ACHN (cell line): ENCODE results near the gene EPHB1.
A peak's percentile ranks its signal among the peaks of the same experiment; 100 is the strongest.

ENCODE experiments used
- DNase-seq: peaks from one replicate; pipeline ENCODE4 v3.0.0-alpha.2; 2015
- in situ Hi-C: cut with HindIII; loops from 2 replicates; pipeline ENCODE4 v1.10.0; 2017; ENCODE audit warnings: low sequenced_read_pairs, low pct_ligation_motif_present, low pct_unique_long_range_greater_than_20kb

EPHB1 gene

DNA sequence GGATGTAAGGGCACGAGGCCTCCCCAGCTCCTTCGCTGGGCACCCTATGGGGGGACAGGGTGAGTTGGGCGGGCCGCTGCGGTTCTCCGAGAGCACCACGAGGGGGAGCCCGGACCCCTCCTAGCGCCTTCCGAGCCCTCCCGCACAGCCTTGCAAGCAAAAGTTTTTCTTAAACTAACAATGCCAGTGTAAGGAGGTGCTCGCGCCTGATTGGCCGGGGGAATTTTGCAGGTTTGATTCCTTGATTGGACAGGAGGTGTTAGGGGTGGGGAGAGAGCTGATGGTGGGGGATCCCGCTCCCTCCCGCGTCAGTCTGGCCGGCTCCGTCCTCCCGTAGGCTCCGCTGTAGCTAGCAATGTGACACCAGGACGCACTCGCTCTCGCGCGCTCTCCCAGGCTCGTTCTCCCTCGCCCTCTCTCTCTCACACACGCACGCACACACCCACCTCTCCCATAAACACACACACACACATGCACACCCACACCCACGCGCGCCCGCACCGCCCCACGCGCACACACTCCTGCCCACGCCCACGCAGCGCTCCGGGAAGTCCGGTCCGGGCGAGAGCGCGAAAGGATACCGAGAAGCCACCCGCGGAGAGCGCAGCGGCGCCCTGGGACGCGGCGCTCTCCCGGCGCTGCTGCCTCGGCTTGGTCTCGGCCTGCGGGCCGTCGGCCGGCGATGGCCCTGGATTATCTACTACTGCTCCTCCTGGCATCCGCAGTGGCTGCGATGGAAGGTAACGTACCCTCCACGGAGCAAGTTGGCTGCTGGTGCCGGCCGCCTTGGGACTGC lies at the start of gene EPHB1:
EPHB1 (plus strand) TSS at position 311 of the 796 bp plus-strand sequence.
- in situ Hi-C loops = no loop called here
- DNase-seq = peak; percentile 96

DNA sequence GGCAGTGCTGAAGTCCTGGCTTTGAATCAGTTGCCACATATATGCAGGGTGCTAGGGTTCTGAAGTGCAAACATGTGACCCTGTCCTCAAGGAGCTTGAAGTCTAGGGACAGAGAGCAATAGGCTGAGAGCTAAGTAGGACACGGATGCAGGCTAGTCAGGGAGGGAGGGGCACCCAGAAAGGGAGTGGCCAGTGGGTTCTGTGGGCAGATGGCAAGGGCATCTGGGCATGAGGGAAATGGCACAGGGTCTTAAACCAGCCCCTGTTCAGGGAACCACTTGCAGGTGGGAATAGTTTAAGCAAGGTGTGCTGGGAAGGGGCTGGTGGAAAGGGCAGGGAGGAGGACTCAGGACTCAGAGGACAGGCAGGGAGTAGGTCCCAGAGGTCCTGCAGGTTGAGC lies 46.4 kb upstream of the EPHB1 start:
- in situ Hi-C loops = no loop called here
- no peak for DNase-seq

DNA sequence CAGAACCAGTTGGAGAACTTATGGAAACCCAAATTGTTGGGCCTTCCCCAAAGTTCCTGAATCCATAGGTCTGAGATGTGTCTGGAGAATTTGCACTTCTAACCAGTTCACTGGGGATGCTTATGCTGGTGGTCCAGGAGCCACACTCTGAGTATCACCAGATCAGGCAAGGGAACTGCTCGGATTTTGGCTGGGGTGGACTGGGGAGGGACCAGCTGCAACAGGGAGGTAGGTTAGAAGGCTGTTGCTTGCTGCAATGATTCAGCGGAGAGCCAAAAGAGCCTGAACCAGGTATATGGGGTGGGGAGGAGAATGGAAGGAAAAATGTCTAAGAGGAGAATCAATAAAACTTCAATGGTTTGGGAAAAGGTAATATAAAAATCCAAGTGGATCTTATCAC lies 45.9 kb upstream of the EPHB1 start:
- in situ Hi-C loops = no loop called here
- no peak for DNase-seq

DNA sequence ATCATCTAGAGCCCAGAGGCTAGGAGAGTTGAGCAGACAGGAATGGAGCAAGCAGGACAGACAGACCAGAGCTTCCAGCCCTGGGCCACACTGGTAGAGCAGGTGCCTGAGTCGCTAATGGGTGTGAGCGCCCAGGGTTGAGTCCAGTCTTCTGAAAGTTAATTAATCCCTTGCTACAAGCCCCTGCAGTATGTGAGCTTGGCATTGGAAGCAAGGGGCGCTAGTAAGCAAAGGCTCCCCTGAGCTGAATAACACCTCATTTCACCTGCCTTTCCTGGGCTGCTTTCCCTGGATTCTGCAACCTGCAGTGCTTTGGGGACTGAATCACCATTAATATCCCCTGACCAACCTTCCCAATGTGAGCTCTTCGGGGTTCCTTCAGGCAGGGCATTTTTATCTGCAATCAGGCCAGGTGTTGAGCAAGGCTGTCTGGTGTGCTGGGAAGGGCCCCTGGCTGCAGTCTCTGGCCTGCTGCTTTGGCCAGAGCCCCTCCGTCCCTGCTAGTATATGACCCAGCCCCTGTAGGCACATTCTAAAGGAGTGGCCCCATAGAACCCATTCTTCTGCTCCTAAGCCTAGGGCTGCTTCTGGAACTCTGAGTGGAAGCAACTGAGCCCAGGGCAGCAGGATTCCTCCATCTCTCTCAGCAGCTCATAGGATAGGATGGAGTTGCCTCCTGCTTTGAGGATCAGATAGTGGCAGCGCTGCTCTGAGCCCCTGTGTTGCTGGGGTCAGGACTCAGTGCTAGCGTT lies 45.1 kb upstream of the EPHB1 start:
- DNase-seq = no peak
- in situ Hi-C loops = no loop called here

DNA sequence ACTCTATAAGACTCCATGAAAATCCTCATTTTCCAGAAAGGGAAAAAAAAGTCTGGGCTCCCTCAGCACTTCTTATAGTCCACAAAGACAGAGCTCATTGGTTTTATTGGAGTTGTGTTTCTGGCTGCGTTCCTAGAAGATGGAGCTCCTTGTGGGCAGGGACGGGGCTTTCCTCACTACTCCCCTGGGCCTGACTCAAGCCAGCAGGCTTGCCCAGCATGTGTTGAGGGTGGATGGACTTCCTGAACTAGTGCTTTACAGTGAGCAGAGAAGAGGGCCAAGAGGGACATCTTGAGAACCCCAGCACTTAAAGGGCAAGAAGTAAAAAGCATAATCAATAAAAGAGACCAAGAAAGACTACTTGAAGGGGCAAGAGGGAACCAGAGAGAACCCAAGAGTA lies 43.2 kb upstream of the EPHB1 start:
- no peak for DNase-seq
- in situ Hi-C loops = no loop called here

DNA sequence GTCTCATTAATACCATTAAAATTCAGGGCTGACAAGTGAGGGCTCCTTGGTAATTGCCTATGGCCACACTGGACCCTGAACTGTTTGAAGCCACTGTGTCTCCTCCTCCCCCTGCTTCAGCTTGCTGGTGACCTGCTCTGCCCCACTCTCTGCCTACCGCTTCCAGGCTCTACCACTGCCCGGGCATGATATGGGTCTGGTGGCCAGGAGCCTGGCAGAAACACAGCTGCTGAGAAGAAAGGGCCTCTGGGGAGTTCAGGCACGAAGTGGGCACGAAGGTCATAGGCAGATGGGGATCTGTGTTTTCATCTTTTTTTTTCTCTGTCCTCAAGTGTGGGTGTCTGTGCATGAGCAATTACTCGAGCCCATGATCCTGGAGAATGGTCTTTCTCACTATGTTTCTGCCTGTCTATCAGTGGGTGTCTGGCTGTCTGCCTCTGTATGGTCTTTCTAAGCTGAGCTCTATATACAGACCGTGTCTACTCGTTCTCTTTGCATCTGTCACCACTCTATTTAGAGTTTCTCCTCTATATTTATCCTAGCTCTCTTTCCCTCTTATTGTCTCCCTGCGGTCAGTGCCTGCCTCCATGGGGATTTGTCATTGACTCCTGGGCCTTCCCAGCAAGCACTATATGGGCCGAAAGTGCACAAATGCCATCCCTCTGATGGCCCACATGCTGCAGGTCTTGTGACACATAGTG lies 42.1 kb upstream of the EPHB1 start:
- in situ Hi-C loops = no loop called here
- DNase-seq = no peak

DNA sequence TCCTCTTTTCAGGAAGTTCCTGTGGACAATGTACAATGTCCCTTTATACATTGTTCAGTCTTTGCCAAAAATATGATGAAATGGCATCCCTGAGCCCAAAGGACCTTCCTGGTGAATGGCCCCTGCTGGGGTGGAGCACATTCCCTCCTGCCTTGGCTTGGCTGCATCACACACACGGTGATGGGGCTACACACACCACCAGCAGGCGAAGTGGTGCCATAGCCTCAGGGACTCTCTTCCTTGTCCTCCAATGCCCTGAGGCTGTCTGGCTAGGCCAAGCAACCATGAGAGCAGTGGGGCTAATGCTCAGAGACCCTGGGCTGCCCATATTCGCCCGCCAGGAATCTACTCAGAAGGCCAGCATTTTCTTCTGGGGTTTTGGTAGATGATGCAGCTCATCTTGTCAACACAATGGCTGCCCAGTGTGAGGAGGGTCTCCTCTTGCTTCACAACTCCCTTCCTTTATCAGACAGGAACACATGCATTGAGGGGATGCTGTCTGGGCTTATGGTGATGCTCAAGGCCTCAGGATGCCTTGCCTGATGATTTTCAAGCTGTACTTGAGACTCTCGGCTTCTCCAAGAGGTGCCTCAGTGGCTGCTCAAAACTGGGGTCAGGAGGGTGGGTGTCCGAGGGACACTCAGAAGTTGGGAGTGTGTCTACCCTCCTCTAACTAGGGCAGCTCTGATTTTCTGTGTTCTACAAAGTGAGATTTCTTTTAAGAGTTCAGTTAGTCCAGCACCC lies 40.9 kb upstream of the EPHB1 start:
- no peak for DNase-seq

DNA sequence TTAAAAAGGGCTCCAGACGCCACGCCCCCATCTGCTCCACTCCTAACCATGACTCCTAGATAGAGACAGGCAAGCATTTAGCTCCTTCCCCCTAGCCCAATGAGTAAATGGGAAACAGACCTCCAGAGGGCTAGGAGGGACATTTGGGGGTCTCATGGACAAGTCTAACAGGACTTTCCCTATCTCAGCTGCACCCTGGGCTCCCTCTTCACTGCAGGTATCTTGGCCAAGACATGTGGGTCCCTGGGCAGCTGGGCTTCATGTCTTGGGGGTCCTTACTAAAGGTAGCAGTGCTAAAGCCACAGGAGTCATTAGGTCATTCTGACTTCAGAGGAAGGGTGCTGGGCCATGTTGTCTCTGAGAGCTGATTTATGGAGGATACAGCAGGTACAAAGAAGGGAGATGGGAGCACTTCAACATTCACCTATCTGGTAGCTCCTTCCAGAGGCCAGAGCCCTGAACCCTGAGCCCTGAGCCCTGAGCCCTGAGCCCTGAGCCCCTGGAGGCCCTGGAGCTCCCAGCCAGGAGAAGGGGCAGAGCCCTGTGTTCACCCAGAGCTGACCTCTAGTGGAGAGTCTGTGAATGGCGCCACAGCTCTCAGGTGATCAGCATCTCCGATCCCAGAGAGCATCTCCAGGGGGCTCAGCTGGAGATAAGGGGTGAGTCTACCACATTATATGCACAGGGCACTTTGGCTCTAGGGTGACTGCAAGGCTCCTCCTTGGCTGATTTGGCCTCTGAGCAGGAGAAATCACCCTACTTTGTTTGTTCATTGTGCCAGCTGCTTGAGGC lies 40.1 kb upstream of the EPHB1 start:
- DNase-seq = peak; percentile 44
- in situ Hi-C loops = no loop called here

More for the DNA sequence above, 40.9 kb upstream of the EPHB1 start:
- in situ Hi-C loops = no loop called here

DNA sequence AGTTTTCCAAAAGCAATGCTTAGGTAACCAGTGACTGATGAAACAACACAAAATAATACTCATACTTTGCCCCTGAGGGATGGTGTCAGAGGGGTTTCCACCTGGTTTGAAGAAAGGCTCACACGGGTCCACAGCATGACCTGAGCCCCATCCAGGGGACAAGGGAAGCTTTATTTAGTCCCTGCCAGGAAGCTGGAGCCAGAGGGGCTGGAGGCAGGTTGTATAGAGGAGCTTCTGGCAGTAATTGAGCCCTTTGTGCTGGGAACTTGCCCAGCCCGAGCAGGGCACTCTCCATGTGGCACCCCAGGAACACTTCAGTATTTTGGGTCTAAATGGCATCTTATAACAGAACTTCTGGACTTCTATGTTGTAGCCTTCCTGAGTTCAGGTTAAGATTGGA lies 39.2 kb upstream of the EPHB1 start:
- in situ Hi-C loops = no loop called here
- no peak for DNase-seq

DNA sequence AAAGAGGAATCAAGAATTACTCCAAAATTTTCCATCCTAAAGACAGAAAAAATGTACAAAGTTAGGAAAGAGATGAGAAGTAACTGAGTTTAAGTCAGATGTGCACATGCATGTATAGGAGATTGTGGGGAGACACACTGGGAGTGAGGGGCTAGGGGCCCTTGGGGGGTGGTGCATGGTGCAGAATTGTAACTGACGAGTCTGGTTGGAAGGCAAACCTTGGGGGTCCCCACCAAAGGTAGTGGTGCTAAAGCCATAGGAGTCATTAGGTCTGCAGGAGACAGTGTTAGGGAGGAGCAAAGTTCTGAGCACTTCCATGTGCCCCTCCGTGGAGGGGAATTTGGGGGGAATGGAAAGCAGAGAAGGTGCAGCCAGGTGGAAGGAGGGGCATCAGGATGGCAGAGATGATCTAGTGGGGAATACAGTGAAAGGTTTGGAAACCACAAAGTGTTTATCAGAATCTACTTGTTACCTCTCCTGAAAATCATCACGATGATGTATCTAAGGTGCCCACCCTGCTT lies 37.5 kb upstream of the EPHB1 start:
- in situ Hi-C loops = no loop called here
- no peak for DNase-seq

DNA sequence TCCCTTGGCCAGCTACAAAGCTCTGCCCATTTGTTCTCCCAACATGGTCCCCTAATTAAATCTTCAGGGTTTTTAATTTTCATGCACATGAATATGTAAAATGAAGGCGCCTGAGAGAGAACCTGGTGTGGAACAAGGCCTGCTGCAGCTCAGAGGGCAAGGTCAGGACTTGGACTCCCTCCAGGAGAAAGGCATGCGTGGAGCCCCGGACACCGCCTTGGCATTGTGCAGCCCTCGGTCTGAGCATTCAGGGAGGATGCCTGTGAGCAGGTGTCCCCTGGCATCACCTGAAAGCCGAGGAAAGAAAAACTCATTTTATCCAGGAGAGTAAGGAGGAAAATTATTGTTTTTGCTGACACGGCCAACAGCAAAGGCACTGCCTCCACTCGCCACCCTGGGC lies 33.8 kb upstream of the EPHB1 start:
- DNase-seq = no peak
- in situ Hi-C loops = no loop called here

DNA sequence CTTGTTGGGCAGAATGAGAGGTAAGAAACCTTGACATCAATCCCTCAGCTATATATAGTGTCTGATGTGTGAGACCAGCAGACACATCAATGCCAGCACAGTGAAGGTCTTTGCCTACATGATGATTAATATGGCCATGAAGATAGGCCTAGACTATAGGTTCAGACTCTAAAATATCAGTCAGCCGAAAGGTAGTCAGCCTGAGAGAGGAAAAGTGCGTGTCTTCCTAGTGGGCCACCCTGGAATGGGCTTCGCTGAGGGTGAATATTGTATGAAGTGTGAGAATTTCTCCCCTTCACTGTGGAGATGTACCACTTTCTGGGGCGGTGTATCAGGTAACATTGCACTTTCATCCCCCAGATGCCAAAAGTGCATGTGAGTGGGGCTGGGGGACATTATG lies 33.0 kb upstream of the EPHB1 start:
- in situ Hi-C loops = no loop called here

DNA sequence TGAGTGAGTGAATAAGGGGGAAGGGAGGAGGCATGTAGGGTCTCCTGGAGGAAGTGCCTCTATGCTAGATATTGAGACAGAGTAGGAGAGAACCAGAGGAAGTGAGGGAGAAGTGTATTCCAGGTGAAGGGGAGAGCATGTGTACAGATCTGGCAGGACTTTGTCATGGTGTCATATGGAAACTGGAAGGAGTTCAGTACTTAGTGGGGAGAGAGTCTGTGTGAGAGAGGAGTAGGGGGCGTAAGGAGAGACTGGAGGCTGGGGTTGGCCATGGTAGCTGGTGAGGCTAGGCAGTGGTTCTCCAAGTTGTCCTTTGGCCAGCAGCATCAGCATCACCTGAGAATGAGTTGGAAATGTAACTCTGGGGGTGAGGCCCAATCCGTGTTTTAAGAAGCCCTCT lies 29.6 kb upstream of the EPHB1 start:
- no peak for DNase-seq
- in situ Hi-C loops = no loop called here

More for the DNA sequence above, 33.0 kb upstream of the EPHB1 start:
- no peak for DNase-seq

DNA sequence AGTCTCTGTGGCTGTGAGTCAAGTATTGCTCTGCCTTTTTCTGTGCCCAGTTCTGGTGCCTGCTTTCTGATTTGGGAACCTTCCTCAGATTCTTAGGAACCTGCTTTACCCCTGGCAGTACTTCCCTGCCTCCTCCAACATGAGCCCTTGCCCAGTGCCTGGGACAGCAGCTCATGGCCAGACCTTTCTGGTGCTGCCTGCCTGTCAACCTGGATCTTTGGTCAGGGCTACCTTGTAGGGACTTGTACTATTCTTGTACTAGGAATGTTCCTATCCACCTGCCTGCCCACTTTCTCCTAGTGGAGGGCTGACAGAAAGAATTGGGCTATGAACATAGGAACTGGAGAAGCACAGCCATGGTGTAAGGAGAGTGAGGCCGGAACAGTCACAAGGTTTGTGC lies 28.8 kb upstream of the EPHB1 start:
- no peak for DNase-seq
- in situ Hi-C loops = no loop called here

DNA sequence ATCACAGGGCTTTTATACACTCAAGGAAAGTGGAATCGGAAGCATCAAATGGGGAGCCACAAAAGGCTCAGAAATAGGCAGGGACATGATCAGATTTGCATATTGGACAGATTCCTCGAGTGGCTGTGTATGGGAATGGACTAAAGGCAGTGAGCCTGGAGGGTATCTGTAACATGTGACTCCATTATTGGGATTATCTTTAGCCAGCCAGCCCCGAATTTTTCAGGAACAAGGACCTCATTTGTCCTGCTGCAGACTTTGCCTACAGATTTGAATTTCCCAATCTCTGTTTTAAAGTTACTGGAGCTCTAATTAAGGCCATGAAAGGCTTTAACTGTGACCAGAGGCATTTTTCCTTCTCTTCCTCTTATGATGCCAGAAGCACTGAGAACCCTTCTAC lies 26.9 kb upstream of the EPHB1 start:
- no peak for DNase-seq
- in situ Hi-C loops = no loop called here

DNA sequence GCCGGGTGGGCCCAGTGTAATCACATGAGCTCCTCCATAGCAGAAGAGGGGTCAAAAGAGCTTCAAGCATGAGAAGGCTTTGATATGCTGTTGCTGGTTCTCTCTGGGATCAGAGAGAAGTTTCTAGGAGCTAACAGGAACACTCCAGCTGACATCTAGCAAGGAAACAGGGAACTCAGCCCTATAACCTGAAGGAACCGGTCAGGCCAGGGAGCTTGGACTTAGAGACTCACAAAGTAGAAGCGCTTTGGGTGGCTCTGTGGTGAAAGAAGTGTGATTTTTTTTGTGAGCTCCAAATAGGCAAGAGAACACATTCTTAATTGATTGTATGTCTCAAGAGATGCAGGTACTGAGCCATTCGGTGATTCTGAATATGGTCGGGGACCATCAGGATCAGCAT lies 26.2 kb upstream of the EPHB1 start:
- DNase-seq = no peak
- in situ Hi-C loops = no loop called here

DNA sequence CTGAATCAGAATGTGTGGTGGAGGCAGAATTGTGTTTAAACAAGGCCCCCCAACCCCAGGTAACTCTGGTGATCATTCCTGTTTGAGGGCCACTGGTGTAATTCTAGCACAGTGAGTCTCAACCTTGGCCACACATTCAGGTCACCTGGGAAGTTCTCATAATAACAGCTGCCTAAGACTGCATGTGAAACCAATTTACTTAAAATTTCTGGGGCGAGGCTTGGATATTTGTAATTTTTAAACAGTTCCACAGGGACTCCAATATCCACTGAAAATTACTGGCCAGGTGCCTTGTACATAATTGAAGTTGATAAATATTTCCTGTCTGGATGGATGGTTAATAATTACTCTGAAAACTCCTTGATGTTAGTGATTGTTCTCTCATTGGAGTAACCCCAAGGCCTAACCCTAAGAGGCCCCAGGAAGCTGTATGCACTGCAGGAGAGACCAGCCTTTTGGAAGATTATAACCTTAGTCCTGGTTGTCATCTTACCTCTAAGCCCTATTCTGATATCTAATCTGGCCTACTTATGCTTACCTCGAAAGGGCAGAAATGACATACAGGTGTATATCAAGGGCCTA lies 25.7 kb upstream of the EPHB1 start:
- in situ Hi-C loops = no loop called here

DNA sequence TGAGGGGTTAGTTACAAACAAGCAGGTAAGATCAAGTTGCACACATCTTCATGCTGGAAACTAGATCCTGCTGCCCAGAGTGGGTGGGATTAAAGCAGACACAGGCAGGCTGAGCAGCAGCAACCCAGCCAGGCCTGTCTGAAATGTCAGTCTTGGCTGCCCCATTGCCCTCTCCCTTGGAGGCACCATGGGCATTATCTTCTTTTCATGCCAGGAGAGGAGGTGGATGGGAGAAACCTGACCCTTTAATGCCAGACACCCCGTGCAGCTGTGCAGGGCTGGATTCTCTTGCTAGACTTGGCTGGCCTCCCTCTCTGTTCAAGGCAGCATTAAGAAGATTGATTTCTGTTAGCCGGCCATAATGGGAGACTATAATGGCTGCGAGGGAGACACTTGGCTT lies 23.0 kb upstream of the EPHB1 start:
- in situ Hi-C loops = no loop called here
- DNase-seq = no peak

More for the DNA sequence above, 25.7 kb upstream of the EPHB1 start:
- no peak for DNase-seq
